H1 (cell line): Measurements from ENCODE around the gene OR52E5. TPM values are rescaled to one million over a fixed set of nuclear protein-coding genes. Genes with fewer than 3 reads are reported as not detected.

Experiments
- CTCF ChIA-PET: fragments of 300-600 bp; sonication (Branson Sonifier 250); formaldehyde crosslinking; loops from one replicate; lab custom pipeline; 2021; ENCODE audit not compliant: partially characterized antibody; lab: Charles Lee
- POLR2A ChIA-PET: fragments of 300-600 bp; sonication (Branson Sonifier 250); formaldehyde crosslinking; loops from one replicate; lab custom pipeline; 2021; ENCODE audit warnings: inconsistent platforms; ENCODE audit not compliant: partially characterized antibody; lab: Charles Lee
- DNase-seq, 2 experiments: peaks; one replicate each; pipeline versions ENCODE4 v3.0.0 to v3.0.0-alpha.2; 2010 to 2022; ENCODE audit warnings: low spot score in 2 of 2, low read depth in 1 of 2, mixed read lengths in 1 of 2
- FAIRE-seq: peaks from 2 replicates; lab custom pipeline; 2011; peaks lifted over from hg19 to GRCh38; lab: Jason Lieb, UNC
- H2AFZ ChIP-seq: 2 replicates; pipeline ENCODE4 v1.8.1; 2012; ENCODE audit warnings: low read length, inconsistent platforms
- H2AK5ac ChIP-seq: 2 replicates; pipeline ENCODE4 v1.6.1; 2013; ENCODE audit warnings: low read depth, low read length
- H2BK120ac ChIP-seq: replicated peaks from 2 replicates; pipeline ENCODE3; 2013; ENCODE audit warnings: low read depth, low read length, inconsistent platforms
- H2BK12ac ChIP-seq: 2 replicates; pipeline ENCODE4 v1.6.1; 2013; ENCODE audit warnings: low read depth, low read length
- H2BK15ac ChIP-seq: 2 replicates; pipeline ENCODE4 v1.6.1; 2013; ENCODE audit warnings: low read length
- H2BK20ac ChIP-seq: 2 replicates; pipeline ENCODE4 v1.6.1; 2013; ENCODE audit warnings: low read length
- H2BK5ac ChIP-seq: 2 replicates; pipeline ENCODE4 v1.6.1; 2013; ENCODE audit warnings: low read depth, low read length
- H3K14ac ChIP-seq: 2 replicates; pipeline ENCODE4 v1.6.1; 2013; ENCODE audit warnings: inconsistent platforms; ENCODE audit not compliant: insufficient read length
- H3K18ac ChIP-seq: 2 replicates; pipeline ENCODE4 v1.6.1; 2013; ENCODE audit warnings: low read length; ENCODE audit errors: extremely low read depth
- H3K23ac ChIP-seq: 2 replicates; pipeline ENCODE4 v1.6.1; 2013; ENCODE audit warnings: inconsistent platforms; ENCODE audit not compliant: insufficient read length
- H3K23me2 ChIP-seq: 2 replicates; pipeline ENCODE4 v1.6.1; 2013; ENCODE audit warnings: low read depth, low read length
- H3K27ac ChIP-seq: 2 replicates; pipeline ENCODE4 v1.6.1; 2011; ENCODE audit warnings: low read depth, low read length, inconsistent platforms
- H3K27me3 ChIP-seq, 4 experiments: replicated peaks in 1 of 4; 1 replicate in 1 of 4; 2 replicates in 3 of 4; pipeline versions ENCODE4 v1.6.1 to v1.8.1; 2011 to 2013; ENCODE audit warnings: low read length in 3 of 4, mild to moderate bottlenecking in 3 of 4, inconsistent platforms in 2 of 4, mixed read lengths in 2 of 4, moderate library complexity in 1 of 4; ENCODE audit not compliant: control insufficient read depth in 3 of 4, insufficient read depth in 3 of 4; ENCODE audit errors: extremely low read depth in 1 of 4
- H3K36me3 ChIP-seq, 4 experiments: 2 replicates each; pipeline versions ENCODE4 v1.6.1 to v1.8.1; 2011 to 2013; ENCODE audit warnings: mild to moderate bottlenecking in 4 of 4, low read length in 3 of 4, moderate library complexity in 2 of 4, control low read depth in 1 of 4, inconsistent platforms in 1 of 4; ENCODE audit not compliant: insufficient read depth in 4 of 4, control insufficient read depth in 2 of 4
- H3K4ac ChIP-seq: replicated peaks from 2 replicates; pipeline ENCODE3; 2013; ENCODE audit warnings: low read length, low read depth, mixed read lengths, inconsistent platforms; ENCODE audit not compliant: insufficient read length
- H3K4me1 ChIP-seq, 4 experiments: replicated peaks in 1 of 4; 1 replicate in 1 of 4; 2 replicates in 3 of 4; pipeline versions ENCODE4 v1.6.1 to v1.8.1; 2011 to 2013; ENCODE audit warnings: low read length in 3 of 4, inconsistent platforms in 2 of 4, mixed read lengths in 1 of 4; ENCODE audit not compliant: insufficient read depth in 4 of 4, control insufficient read depth in 3 of 4
- H3K4me2 ChIP-seq, 2 experiments: 2 replicates each; pipeline versions ENCODE4 v1.6.1 to v1.8.1; 2011 to 2013; ENCODE audit warnings: low read depth in 2 of 2, low read length in 2 of 2, control low read depth in 1 of 2, inconsistent platforms in 1 of 2, mild to moderate bottlenecking in 1 of 2; ENCODE audit not compliant: insufficient read depth in 1 of 2
- H3K4me3 ChIP-seq, 4 experiments: fragments of 200-600, 300-600 bp in 1 of 4; sonication (generic), shearing (Covaris generic), sonication (Bioruptor Twin) in 1 of 4; 2 replicates each; pipeline versions ENCODE4 v1.5.1 to v1.8.1; 2011 to 2016; ENCODE audit warnings: low read length in 4 of 4, low read depth in 3 of 4, control low read depth in 2 of 4, inconsistent platforms in 2 of 4, mild to moderate bottlenecking in 2 of 4, mixed read lengths in 1 of 4, moderate library complexity in 1 of 4; ENCODE audit not compliant: insufficient read depth in 2 of 4; ENCODE audit errors: extremely low read depth in 1 of 4
- H3K56ac ChIP-seq: replicated peaks from 2 replicates; pipeline ENCODE3; 2013; ENCODE audit warnings: low read depth, mild to moderate bottlenecking, mixed read lengths, low read length, inconsistent platforms; ENCODE audit not compliant: insufficient read length
- H3K79me1 ChIP-seq: 2 replicates; pipeline ENCODE4 v1.6.1; 2013; ENCODE audit warnings: low read depth, low read length, control low read depth
- H3K79me2 ChIP-seq, 2 experiments: 2 replicates each; pipeline versions ENCODE4 v1.6.1 to v1.8.1; 2012 to 2013; ENCODE audit warnings: low read length in 2 of 2, mild to moderate bottlenecking in 2 of 2, inconsistent platforms in 1 of 2; ENCODE audit not compliant: insufficient read depth in 2 of 2, control insufficient read depth in 1 of 2
- H3K9ac ChIP-seq, 4 experiments: replicated peaks in 1 of 4; 1 replicate in 1 of 4; 2 replicates in 3 of 4; pipeline versions ENCODE4 v1.6.1 to v1.8.1; 2011 to 2013; ENCODE audit warnings: low read depth in 3 of 4, low read length in 3 of 4, control low read depth in 2 of 4, mild to moderate bottlenecking in 2 of 4, moderate library complexity in 2 of 4, inconsistent platforms in 1 of 4; ENCODE audit errors: extremely low read depth in 1 of 4
- H3K9me3 ChIP-seq, 2 experiments: 2 replicates each; pipeline versions ENCODE4 v1.6.1 to v1.8.1; 2012 to 2013; ENCODE audit warnings: mild to moderate bottlenecking in 2 of 2, moderate library complexity in 2 of 2, control low read depth in 1 of 2, inconsistent platforms in 1 of 2, low read depth in 1 of 2, low read length in 1 of 2, mixed read lengths in 1 of 2; ENCODE audit not compliant: insufficient read depth in 2 of 2
- H4K20me1 ChIP-seq, 2 experiments: replicated peaks in 1 of 2; 2 replicates each; pipeline versions ENCODE3 to v1.8.1; 2011 to 2013; ENCODE audit warnings: inconsistent platforms in 2 of 2, low read length in 2 of 2, mild to moderate bottlenecking in 1 of 2; ENCODE audit not compliant: insufficient read depth in 2 of 2, control insufficient read depth in 1 of 2
- H4K5ac ChIP-seq: 2 replicates; pipeline ENCODE4 v1.6.1; 2013; ENCODE audit warnings: low read length, low read depth, mixed read lengths, inconsistent platforms; ENCODE audit not compliant: insufficient read length
- H4K8ac ChIP-seq: 2 replicates; pipeline ENCODE4 v1.8.0; 2013; ENCODE audit warnings: mild to moderate bottlenecking, moderate library complexity, low read length, inconsistent platforms; ENCODE audit not compliant: insufficient read depth; ENCODE audit errors: extremely low read depth
- H4K91ac ChIP-seq: replicated peaks from 2 replicates; pipeline ENCODE3; 2013; ENCODE audit warnings: low read length, mixed read lengths, inconsistent platforms; ENCODE audit not compliant: insufficient read length
- BRCA1 ChIP-seq: IDR thresholded peaks from 2 replicates; pipeline ENCODE4 v1.6.1; 2012; ENCODE audit warnings: low read depth, low read length, improper control_type of control experiment
- JUN ChIP-seq: IDR thresholded peaks from 2 replicates; pipeline ENCODE4 v1.6.1; 2011; ENCODE audit warnings: low read depth, mild to moderate bottlenecking, improper control_type of control experiment, low read length
- polyA plus RNA-seq, 7 experiments: library from polyadenylated mRNA; depleted of rRNA in 3 of 7; stranded (reverse) in 5 of 7; unstranded in 2 of 7; fragments of >200 nt in 5 of 7; fragments of 200-250 nt in 2 of 7; gene quantifications; 1 replicate in 5 of 7; 2 replicates in 1 of 7; 4 replicates in 1 of 7; pipeline versions ENCODE4 v1.2.1 to v1.2.3, GENCODE V29; 2011 to 2013; ENCODE audit warnings: missing spikeins in 2 of 7, mixed read lengths in 2 of 7
- total RNA-seq: library from RNA; stranded (reverse); fragmentation: NEBNext Ultra II Directional; extraction: Animal tissue kit (Norgen Biotek cat#: 25700); gene quantifications from 2 replicates; pipeline ENCODE4 v1.2.1, GENCODE V29; 2021

OR52E5 gene
- total and polyA plus RNA-seq, 2 of the 8 experiments (the other 6 are each of a cell fraction or from before 2014, with no cell fraction given) = not detected

GRCh38 chr11:5847711-5848110, 45.3 kb upstream of the OR52E5 start:
- POLR2A ChIA-PET = no interaction called here
- no peaks in the 10 kb centered on the region for H3K79me2 ChIP-seq
- H4K20me1 ChIP-seq = no peaks in the 10 kb centered on the region
- no peak overlapping the region for H2AK5ac ChIP-seq
- no peak overlapping the region for H2BK5ac ChIP-seq
- H3K23me2 ChIP-seq = no peaks in the 10 kb centered on the region
- H2BK12ac ChIP-seq = no peak overlapping the region
- H3K9ac ChIP-seq = no peak overlapping the region
- no peak overlapping the region for H4K91ac ChIP-seq
- H4K5ac ChIP-seq = no peak overlapping the region
- no peaks in the 10 kb centered on the region for H3K27me3 ChIP-seq
- no peaks in the 10 kb centered on the region for H3K4me1 ChIP-seq
- no peak overlapping the region for H2BK15ac ChIP-seq
- no peaks in the 10 kb centered on the region for H3K79me1 ChIP-seq
- CTCF ChIA-PET = no interaction called here
- no peak for DNase-seq
- no peak overlapping the region for H3K18ac ChIP-seq
- H3K4me2 ChIP-seq = no peak overlapping the region
- H2AFZ ChIP-seq = no peak overlapping the region
- H3K9me3 ChIP-seq = 0 out of 4 replicates have a peak, but pooled peaks cover 0 to 3% of the 10 kb centered on the region in 2 experiments
- no peak overlapping the region for H3K4me3 ChIP-seq
- H3K36me3 ChIP-seq = no peaks in the 10 kb centered on the region
- no peak overlapping the region for H3K14ac ChIP-seq
- no peak overlapping the region for H3K27ac ChIP-seq
- no peak for FAIRE-seq
- H3K4ac ChIP-seq = no peak overlapping the region
- H2BK20ac ChIP-seq = no peak overlapping the region
- H2BK120ac ChIP-seq = no peak overlapping the region
- no peak overlapping the region for H4K8ac ChIP-seq
- no peak overlapping the region for H3K56ac ChIP-seq
- no peak overlapping the region for H3K23ac ChIP-seq
- TF ChIP-seq BRCA1 = no peak
- TF ChIP-seq JUN = no peak
